Urothelium cell line (cell line): ENCODE results near the gene TNIK.
A peak's percentile ranks its signal among the peaks of the same experiment; 100 is the strongest.

Source experiments
- DNase-seq: peaks from one replicate; pipeline ENCODE4 v3.0.0; 2011; ENCODE audit warnings: low spot score, mixed read lengths
- FAIRE-seq: peaks from 2 replicates; lab custom pipeline; 2011; peaks lifted over from hg19 to GRCh38; lab: Jason Lieb, UNC

Gene TNIK

DNA sequence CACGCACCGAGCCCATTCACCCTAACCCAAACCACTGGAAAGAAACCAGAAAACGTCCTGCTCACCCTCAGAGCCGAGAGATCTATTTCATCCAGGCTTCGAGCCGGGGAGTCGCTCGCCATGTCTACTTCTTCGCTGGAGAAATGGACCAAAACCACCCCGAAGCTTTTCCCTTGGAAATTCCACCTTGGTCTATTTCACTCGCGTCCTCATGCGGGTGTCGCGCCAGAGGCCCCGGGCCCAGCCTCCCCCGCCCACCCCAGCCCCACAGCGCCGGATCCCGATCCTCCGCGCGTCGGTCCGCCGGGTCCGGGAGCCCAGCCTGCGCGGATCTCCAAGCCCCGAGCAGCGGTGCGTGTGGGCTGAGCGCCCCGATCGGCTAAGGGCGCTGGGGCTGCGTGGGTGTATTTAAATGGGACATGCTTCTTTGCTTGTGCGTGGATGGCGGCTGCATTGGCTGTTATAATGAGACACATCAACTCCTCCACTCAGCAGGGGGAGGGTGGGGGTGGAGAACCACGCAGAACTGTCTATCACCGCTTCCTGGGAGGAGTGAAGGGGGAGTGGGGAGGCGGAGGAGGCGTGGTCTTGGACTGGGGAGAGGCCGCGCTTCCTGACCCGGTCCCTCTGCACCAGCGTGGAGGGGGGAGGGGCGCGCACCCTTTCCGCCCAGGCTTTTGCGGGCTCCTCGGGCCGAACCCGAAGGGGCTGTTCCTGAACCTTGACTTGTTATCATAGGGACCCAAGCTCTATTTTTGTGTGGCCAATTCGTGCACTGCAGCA lies at the start of gene TNIK:
TSS of gene TNIK (minus strand) at position 464 of the 783 bp plus-strand sequence. CDS start at position 122, 342 bp downstream.
- FAIRE-seq, result no peak
- peak; percentile 88 for DNase-seq

DNA sequence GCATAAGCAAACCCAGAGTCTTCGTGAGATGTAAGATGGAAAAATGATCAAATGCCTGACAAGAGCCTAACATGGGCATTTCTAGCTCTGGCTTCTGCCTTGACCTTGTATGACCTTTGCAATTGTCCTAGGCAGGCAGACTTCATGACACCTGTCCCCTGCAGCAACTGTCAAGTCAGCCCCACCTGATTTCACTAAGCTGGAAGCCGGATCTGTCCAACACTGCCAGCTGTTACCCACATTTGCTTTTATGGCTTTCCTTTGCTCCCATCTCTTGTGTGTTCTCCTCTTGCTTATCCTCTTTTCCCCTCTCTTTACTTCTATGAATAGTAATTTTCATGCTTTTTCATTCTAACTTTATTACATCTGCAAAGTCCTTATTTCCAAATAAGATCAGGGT lies 48.5 kb upstream of the TNIK start:
- DNase-seq (no peak), FAIRE-seq (no peak)

DNA sequence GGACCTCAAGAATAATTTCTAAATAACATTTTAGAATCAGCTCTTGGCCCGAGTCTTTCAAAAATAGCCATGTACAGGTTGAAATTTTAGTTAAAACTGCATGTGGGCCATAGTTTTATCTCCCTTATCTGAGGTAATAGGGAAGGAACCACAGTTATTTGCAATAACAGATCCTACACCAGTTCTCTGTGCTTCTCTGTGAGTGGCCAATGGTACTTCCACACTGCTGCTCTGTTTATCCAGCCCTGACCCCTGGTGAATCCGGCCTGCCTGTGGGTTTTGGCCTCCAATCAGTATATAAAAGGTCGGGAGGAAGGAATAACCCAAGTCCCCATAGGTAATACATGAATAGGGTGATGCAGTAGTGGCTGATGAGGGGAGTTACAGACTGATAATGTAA lies 48.0 kb upstream of the TNIK start:
- DNase-seq (no peak), FAIRE-seq (no peak)

DNA sequence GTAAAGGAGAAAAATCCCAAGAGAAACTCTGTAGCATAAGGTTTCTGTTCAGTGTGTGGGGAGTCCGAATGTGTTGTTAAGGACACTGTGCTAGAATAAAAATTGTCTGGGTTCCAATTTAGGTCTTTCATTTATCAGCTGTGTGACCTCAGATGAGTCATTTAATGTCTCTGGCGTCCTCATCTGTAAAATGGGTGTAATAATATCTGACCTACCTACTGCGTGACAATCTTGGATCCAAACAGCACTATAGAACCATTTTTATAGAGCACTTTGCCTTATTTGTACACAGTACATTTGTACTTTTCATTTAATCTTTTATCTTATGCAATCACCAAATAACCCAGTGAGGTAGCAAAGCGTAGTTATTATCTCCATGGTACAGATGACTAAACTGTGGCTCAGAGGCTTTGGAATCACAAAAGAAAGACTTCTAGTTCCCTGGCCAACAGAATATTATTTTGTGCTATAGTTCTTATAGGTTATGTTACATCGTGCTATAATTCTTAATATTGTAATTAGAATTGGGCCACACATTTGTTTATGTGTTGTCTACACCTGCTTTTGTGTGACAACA lies 46.6 kb upstream of the TNIK start:
- no peak for DNase-seq
- no peak for FAIRE-seq

DNA sequence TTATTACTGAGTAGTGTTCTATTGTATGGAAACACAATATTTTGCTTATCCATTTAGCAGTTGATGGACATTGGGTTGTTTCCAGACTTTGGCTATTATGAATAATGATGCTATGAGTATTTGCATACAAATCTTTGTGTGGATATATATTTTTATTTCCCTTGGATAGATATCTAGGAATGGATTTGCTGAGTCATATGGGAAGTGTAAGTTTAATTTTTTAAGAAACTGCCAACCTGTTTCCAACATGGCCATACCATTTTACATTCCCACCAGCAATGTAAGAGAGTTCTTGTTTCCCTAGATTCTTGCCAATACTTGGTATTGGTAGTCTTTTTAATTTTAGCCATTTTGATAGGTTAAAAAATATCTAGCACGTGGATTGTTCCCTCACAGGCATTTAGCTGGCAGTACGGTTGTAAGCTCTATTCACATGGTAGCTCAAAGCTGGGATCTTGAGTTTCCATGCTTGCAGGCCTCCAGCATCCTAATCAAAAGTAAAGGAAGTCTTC lies 45.7 kb upstream of the TNIK start:
- no peak for FAIRE-seq
- DNase-seq, result no peak

DNA sequence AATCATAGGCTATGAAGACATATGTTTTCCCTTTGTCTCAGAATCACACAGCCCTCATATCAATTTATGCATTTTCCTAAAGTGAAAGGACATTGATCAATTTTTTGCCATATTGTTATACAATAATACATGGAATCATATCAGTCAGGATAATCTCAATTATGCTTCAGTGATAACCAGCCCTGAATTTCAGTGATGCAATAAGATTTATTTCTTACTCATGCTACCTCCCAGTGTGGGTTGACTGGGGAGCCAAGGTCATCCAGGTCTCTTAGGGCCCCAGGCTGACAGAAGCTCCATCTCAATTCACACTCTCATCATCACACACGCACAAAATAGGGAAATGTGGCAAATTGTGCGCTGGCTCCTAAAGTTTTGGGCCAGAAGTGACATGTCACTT lies 44.2 kb upstream of the TNIK start:
- FAIRE-seq (no peak), DNase-seq (no peak)

DNA sequence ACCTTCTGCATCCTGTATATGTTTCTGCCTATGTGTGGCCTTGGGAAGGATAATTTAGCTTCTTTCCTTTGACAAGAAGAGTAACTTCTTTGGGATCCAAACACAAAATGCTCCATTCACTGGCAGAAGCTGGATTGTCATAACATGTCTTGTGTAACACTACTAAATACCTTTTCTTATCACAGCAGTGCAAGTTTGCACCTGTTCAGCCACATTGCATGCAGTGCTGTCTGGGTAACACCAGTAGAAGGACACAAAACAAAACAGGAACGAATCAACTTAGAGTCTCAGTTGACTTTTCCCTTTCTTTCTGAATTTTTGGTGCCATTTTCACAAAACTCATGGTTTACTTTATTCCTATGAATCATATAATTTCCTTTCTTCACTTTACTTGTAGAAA lies 43.6 kb upstream of the TNIK start:
- FAIRE-seq (no peak), DNase-seq (no peak)

DNA sequence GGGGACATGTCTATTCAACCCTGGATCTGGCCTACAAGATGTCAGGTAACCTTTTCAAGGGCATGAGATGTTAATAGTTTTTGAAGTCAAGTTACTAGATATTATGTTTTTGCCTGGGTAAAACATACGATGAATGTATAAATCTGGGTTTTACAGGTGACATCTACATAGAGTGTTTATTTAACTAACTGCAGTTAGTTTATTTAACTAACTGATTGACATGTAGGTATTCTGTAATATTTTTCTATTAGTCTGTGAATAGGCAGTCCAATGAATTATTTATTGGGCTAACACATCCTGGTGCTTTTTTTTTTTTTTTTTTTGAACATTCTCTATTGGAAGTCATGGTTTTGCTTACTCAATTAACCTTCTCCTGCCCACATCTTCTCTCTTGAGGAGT lies 38.7 kb upstream of the TNIK start:
- DNase-seq (no peak), FAIRE-seq (no peak)

DNA sequence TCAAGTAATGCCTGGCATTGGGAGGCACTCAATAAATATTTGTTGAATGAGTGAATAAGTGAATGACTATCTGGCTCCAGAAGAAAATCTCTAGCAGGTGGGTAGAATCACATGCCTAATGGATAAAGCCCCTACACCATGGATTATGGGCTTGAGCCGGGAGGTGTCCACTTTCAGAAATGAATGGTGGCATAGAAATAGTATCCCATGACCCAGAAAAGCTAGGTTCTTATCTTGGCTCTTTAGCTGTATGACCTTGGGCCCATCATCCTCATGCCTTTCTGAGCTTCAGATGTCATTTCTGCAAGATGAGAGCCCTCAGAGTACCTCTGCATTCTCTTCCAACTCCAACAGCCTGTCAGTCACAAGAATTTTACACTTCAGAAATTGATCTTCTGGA lies 37.3 kb upstream of the TNIK start:
- no peak for DNase-seq
- no peak for FAIRE-seq

DNA sequence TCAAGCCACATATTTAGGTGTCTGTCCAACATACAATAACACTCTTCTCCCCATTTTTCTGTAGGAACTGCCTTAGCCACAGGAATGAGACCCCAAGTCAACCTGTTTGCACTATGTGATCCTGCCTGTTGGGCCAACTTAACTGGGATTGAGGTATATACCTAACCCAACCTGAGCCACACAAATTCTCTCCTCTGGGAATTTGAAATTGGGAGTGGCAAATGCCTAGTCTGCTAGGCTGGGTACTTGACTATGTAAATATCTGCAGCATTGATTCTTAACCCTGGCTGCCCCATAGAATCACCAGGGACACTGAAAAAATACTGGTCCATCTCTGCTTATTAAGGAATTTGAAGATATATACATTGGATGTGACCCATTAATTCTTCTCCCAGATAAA lies 35.2 kb upstream of the TNIK start:
- FAIRE-seq (no peak), DNase-seq (no peak)

DNA sequence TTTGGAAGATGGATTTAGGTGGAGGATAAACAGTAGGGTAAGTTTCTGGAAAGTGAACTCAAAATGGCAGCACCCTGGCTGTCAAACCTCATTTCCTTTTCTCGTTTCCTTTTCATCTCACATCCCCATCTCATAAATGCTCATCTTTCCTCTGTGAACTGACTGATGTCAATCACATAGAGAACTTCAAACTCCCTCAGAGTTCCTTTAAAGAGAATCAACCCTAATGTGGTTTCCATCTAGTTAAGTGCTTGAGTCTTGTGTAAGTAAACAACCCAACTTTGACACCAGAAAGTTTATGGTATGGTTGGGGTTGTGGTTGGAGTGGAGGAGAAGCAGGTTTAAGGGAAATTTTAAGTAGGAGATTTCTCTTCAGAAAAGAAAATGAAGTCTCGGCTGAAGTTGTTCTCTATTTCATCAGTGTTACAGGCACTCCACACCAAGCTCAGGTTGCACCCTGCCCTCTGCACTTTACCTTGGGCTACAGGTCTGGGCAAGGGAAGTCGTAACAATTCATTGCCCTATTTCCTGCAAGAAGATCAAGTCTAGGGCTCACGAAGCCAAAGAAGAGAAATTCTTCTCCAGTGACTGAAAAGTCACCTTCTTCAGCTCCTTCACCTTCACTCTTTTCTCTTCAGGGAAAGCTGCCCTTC lies 34.4 kb upstream of the TNIK start:
- no peak for DNase-seq

DNA sequence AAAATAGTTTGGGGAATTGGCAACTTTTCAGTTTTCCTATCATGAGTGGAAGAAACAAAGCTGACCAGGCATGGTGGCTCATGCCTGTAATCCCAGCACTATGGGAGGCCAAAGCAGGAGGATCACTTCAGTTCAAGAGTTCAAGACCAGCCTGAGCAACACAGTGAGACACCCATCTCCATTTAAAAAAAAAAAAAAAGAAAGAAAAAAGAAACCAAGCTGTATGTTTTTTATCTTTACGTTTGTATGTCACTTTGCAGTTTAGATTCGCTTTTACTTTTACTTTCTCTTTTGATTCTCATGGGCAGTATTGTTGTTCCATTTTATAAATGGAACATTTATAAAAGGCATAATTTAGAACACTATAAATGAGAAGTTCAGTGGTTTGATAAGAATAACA lies 31.2 kb upstream of the TNIK start:
- FAIRE-seq, result no peak
- no peak for DNase-seq

More for the DNA sequence above, 34.4 kb upstream of the TNIK start:
- FAIRE-seq, result no peak

DNA sequence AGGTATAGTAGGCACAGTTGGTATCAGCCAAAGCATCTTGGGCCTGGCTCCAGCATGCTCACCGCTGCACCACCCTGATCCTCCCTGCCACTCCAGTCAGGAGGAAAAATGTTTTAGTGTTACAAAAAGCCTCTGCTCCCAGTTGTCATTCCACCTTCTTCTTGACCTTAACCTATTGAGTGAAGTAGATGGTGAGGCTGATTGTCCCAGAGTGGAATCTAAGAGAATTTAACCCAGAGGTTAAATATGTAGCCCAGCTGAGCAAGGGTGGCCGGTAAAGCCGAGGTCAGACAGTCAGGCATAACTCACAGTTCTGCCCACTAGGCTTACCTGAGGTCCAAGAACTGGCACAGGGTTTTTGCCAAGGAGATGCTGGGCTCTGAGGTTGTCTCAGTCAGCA lies 30.7 kb upstream of the TNIK start:
- FAIRE-seq (no peak), DNase-seq (no peak)

DNA sequence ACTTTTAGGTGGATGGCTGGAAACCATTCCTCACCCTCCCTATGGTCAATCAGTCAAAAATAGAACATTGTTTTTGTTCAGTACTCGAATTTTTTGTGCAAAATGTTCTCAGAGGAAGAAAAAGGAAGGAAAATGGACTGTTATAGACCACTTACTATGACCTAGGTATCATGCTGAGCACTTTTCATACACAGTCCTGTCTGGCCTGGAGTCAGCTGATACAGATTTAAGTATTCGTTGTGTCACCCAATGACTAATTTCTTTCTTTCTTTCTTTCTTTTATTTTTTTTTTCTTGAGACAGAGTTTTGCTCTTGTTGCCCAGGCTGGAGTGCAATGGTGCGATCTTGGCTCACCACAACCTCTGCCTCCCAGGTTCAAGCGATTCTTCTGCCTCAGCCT lies 29.1 kb upstream of the TNIK start:
- FAIRE-seq, result no peak

DNA sequence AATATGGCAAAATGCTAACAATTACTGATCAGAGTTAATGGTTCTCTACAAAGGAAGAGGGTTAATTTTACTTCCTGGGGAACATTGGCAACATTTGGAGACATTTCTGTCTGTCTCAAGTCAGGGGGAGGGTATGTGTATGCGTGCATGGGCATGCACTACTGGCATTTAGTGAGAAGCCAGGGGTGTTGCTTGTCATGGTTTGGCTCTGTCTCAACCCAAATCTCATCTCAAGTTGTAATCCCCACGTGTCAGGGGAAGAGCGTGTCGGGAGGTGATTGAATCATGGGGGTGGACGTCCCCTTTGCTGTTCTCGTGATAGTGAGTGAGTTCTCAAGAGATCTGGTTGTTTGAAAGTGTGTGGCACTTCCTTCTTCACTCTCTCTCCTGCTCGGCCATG lies 28.3 kb upstream of the TNIK start:
- DNase-seq (no peak), FAIRE-seq (no peak)

More for the DNA sequence above, 29.1 kb upstream of the TNIK start:
- DNase-seq, result no peak

DNA sequence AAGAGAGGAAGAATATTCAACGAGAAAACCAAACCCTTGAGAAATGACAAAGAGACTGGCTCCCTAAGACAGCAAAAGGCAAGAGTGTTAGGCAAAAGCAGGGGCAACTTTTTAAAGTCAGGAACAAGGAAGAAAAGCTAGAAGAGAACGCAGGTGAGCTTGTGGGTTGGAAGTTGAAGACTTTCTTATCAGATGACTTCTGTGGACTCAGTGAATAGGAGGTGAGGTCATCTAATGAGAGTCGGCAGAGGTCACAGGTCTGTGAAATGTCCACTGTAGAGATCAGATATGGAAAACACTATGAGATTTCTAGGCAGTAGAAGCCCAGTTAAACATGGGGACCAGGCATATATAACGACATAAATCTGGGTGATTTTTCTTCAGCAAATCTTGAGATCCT lies 27.2 kb upstream of the TNIK start:
- no peak for FAIRE-seq

DNA sequence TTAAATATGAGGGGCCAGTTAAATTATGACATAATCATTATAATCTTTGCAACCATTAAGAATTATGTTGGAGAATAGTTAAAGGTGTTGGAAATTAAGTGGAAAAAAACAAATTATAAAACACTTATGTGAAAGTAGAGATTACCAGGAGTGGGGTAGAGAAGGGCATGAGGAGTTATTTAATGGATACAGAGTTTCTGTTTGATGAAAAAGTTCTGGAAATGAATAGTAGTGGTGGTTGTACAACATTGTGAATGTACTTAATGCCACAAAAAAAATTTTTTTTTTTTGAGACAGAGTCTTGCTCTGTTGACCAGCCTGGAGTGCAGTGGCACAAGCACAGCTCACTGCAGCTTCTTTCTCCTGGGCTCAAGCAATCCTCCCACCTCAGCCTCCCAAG lies 25.1 kb upstream of the TNIK start:
- FAIRE-seq, result no peak
- DNase-seq, result no peak

More for the DNA sequence above, 27.2 kb upstream of the TNIK start:
- DNase-seq, result no peak

DNA sequence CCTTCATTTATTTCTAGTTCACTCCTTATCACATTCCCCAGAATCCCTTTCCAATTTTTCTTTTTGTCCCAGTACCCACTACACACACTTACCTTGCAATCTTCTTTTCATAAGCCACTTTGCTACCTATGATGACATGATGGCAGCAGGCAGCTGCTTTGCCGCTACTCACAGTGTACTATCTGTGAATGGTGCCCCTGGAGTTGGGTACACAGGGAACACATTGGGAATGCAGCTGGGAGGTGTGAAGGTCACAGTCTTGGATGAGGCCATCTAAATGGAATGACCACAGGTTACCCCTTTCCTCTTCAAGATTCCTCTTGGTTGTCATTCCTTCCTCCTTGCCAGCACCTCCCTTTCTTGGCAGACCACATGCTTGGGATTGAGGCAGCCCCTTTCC lies 20.8 kb upstream of the TNIK start:
- FAIRE-seq, result no peak
- DNase-seq, result no peak

DNA sequence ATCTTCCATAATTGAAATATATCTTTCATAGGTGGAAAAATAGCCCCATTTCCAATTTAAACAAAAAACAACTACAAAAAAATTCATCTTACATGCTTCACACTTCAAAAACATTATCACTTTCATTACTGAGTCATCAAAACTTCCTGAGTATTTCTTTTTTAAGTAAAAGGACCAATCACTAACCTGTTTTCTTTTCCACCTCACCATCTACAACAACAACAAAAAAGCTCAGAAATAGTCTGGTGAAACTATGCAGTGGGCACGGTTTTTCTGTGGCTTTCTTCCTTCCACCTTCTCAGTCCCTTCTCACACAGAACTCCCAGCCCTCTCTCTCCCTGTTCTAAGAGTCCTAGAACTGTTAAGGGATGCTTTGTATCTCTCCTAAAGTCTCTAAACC lies 20.3 kb upstream of the TNIK start:
- no peak for FAIRE-seq

DNA sequence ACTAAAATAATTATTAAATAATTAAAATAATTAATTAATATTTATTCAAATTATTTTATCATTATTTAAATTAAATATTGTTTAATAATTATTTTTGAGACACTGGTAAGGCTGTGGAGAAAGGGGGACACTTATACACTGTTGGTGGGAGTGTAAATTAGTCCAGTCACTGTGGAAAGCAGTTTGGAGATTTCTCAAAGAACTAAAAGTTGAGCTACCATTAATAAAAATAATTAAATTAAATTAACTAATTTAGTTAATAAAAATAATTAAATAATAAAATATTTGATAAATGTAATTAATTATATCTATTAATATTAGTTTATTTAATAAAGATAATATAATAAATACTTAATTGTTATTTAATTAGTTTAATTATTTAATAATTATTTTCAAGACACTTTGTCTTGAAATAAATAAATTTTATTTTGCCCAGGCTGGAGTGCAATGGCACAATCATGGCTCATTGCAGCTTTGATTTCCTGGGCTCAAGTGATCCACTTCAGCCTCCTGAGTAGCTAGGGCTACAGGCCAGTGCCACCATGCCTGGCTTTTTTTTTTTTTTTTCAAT lies 16.4 kb upstream of the TNIK start:
- FAIRE-seq, result no peak
- DNase-seq, result no peak

More for the DNA sequence above, 20.3 kb upstream of the TNIK start:
- DNase-seq, result no peak

DNA sequence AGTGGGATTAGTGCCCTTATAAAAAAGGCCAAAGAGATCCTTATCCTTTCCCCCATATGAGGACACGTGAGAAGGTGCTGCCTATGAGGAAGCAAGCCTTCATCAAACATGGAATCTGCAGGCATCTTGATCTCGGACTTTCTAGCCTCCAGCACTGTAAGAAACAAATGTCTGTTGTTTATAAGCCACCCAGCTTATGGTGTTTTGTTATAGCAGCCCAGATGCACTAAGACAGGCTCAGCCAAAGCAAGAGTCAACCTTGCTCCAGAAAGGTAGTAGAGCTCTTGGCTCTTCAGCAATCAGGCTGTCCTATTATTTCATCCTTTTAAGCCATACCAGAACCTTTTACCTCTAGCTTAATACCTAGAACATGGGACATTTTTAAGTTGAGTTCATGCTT lies 12.3 kb upstream of the TNIK start:
- FAIRE-seq (no peak), DNase-seq (no peak)
